WTC11 (cell line): ENCODE data around the gene FAM89B. TPM values are rescaled to one million over a fixed set of nuclear protein-coding genes. Genes with fewer than 3 reads are reported as not detected.
A peak's percentile ranks its signal among the peaks of the same experiment; 100 is the strongest.

Source experiments
- ATAC-seq: fragments of 200-7000 bp; cut with Tn5 transposase; 2 replicates; pipeline ENCODE4 v1.10.0; 2021; ENCODE audit warnings: mild to moderate bottlenecking, moderate library complexity
- CTCF ChIA-PET: fragments of 300-600 bp; sonication (Branson Sonifier 250); formaldehyde crosslinking; loops from one replicate; lab custom pipeline; 2021; ENCODE audit warnings: antibody characterized with exemption; lab: Charles Lee
- POLR2A ChIA-PET: fragments of 350-600 bp; sonication (Branson Sonifier 250); formaldehyde crosslinking; loops from one replicate; lab custom pipeline; 2021; ENCODE audit warnings: antibody characterized with exemption; lab: Charles Lee
- DNase-seq: peaks from one replicate; pipeline ENCODE4 v3.0.0; 2021; ENCODE audit warnings: low spot score
- H3K27ac Mint-ChIP-seq: 2 replicates; pipeline ENCODE4 v1.8.0; 2021; ENCODE audit warnings: mixed read lengths
- H3K27me3 Mint-ChIP-seq: 2 replicates; pipeline ENCODE4 v1.8.0; 2021; ENCODE audit warnings: low read depth, mild to moderate bottlenecking, moderate library complexity, mixed read lengths
- H3K36me3 Mint-ChIP-seq: 2 replicates; pipeline ENCODE4 v1.8.0; 2021; ENCODE audit warnings: mixed read lengths
- H3K4me1 Mint-ChIP-seq: 2 replicates; pipeline ENCODE4 v1.8.0; 2022; ENCODE audit warnings: mixed read lengths
- H3K4me3 Mint-ChIP-seq: 2 replicates; pipeline ENCODE4 v1.8.0; 2021; ENCODE audit warnings: mild to moderate bottlenecking, moderate library complexity, mixed read lengths
- H3K9me3 Mint-ChIP-seq: 2 replicates; pipeline ENCODE4 v1.8.0; 2021; ENCODE audit warnings: mixed read lengths
- AR ChIP-seq: fragments of 250-450 bp; sonication (Bioruptor Pico); IDR thresholded peaks from 2 replicates; pipeline ENCODE4 v1.9.0; 2021; ENCODE audit warnings: mild to moderate bottlenecking
- ATF1 ChIP-seq: sonication (generic); formaldehyde crosslinking; IDR thresholded peaks from 2 replicates; pipeline ENCODE4 v1.8.1; 2023; ENCODE audit warnings: mild to moderate bottlenecking, moderate library complexity, missing genetic modification reagents
- ETV6 ChIP-seq: sonication (generic); formaldehyde crosslinking; IDR thresholded peaks from 2 replicates; pipeline ENCODE4 v1.8.1; 2022; ENCODE audit warnings: mild to moderate bottlenecking, missing genetic modification reagents
- GABPB1 ChIP-seq: sonication (generic); formaldehyde crosslinking; IDR thresholded peaks from 2 replicates; pipeline ENCODE4 v1.8.1; 2023; ENCODE audit warnings: mild to moderate bottlenecking, missing genetic modification reagents
- JAZF1 ChIP-seq: fragments of 250-450 bp; sonication (Bioruptor Pico); IDR thresholded peaks from 2 replicates; pipeline ENCODE4 v1.9.0; 2021; ENCODE audit warnings: moderate library complexity, mild to moderate bottlenecking, inconsistent platforms
- NFYB ChIP-seq: sonication (generic); formaldehyde crosslinking; conservative IDR thresholded peaks from 2 replicates; pipeline ENCODE4 v1.8.0; 2022; ENCODE audit warnings: low read depth, missing genetic modification reagents
- NR1H2 ChIP-seq: sonication (generic); formaldehyde crosslinking; IDR thresholded peaks from 2 replicates; pipeline ENCODE4 v1.9.0; 2021; ENCODE audit warnings: mild to moderate bottlenecking, moderate library complexity, missing genetic modification reagents
- NR3C1 ChIP-seq: sonication (generic); formaldehyde crosslinking; conservative IDR thresholded peaks from 2 replicates; pipeline ENCODE4 v1.8.1; 2023; ENCODE audit warnings: low read depth, mild to moderate bottlenecking, missing genetic modification reagents
- PRRX2 ChIP-seq: fragments of 250-450 bp; sonication (Bioruptor Pico); IDR thresholded peaks from 2 replicates; pipeline ENCODE4 v1.8.0; 2021; ENCODE audit warnings: mild to moderate bottlenecking
- ZMAT4 ChIP-seq: fragments of 250-450 bp; sonication (Bioruptor Pico); IDR thresholded peaks from 2 replicates; pipeline ENCODE4 v1.9.0; 2021; ENCODE audit warnings: mild to moderate bottlenecking
- ZNF138 ChIP-seq: sonication (generic); formaldehyde crosslinking; conservative IDR thresholded peaks from 2 replicates; pipeline ENCODE4 v1.8.1; 2022; ENCODE audit warnings: mild to moderate bottlenecking, moderate library complexity, missing genetic modification reagents
- ZNF263 ChIP-seq: sonication (generic); formaldehyde crosslinking; IDR thresholded peaks from 2 replicates; pipeline ENCODE4 v1.8.1; 2022; ENCODE audit warnings: low read depth, mild to moderate bottlenecking, moderate library complexity, missing genetic modification reagents
- total RNA-seq: library from RNA; stranded (reverse); gene quantifications from 3 replicates; pipeline ENCODE4 v1.2.3, GENCODE V29; 2021
- TF ChIP-seq, protein P1 (sequence below): fragments of 250-450 bp; sonication (Bioruptor Pico); IDR thresholded peaks from 2 replicates; pipeline ENCODE4 v1.8.0; 2021; ENCODE audit warnings: mild to moderate bottlenecking
- TF ChIP-seq, protein P2 (sequence below): sonication (generic); formaldehyde crosslinking; IDR thresholded peaks from 2 replicates; pipeline ENCODE4 v1.8.1; 2023; ENCODE audit warnings: mild to moderate bottlenecking, missing genetic modification reagents
- TF ChIP-seq, protein P3 (sequence below): sonication (generic); formaldehyde crosslinking; conservative IDR thresholded peaks from 2 replicates; pipeline ENCODE4 v1.8.1; 2022; ENCODE audit warnings: mild to moderate bottlenecking, missing genetic modification reagents
- TF ChIP-seq, protein P4 (sequence below): sonication (generic); formaldehyde crosslinking; IDR thresholded peaks from 2 replicates; pipeline ENCODE4 v1.8.1; 2023; ENCODE audit warnings: mild to moderate bottlenecking, moderate library complexity, missing genetic modification reagents
- TF ChIP-seq, protein P5 (sequence below): sonication (generic); formaldehyde crosslinking; IDR thresholded peaks from 2 replicates; pipeline ENCODE4 v1.8.1; 2023; ENCODE audit warnings: mild to moderate bottlenecking, missing genetic modification reagents, moderate library complexity
- TF ChIP-seq, protein P6 (sequence below): sonication (generic); formaldehyde crosslinking; IDR thresholded peaks from 2 replicates; pipeline ENCODE4 v1.8.0; 2022; ENCODE audit warnings: mild to moderate bottlenecking, missing genetic modification reagents
- TF ChIP-seq, protein P7 (sequence below): sonication (generic); formaldehyde crosslinking; IDR thresholded peaks from 2 replicates; pipeline ENCODE4 v1.8.0; 2023; ENCODE audit warnings: missing genetic modification reagents, mild to moderate bottlenecking, borderline replicate concordance

The FAM89B gene
- total RNA-seq, 1 experiment from 2014 or later = 13.3 TPM

DNA sequence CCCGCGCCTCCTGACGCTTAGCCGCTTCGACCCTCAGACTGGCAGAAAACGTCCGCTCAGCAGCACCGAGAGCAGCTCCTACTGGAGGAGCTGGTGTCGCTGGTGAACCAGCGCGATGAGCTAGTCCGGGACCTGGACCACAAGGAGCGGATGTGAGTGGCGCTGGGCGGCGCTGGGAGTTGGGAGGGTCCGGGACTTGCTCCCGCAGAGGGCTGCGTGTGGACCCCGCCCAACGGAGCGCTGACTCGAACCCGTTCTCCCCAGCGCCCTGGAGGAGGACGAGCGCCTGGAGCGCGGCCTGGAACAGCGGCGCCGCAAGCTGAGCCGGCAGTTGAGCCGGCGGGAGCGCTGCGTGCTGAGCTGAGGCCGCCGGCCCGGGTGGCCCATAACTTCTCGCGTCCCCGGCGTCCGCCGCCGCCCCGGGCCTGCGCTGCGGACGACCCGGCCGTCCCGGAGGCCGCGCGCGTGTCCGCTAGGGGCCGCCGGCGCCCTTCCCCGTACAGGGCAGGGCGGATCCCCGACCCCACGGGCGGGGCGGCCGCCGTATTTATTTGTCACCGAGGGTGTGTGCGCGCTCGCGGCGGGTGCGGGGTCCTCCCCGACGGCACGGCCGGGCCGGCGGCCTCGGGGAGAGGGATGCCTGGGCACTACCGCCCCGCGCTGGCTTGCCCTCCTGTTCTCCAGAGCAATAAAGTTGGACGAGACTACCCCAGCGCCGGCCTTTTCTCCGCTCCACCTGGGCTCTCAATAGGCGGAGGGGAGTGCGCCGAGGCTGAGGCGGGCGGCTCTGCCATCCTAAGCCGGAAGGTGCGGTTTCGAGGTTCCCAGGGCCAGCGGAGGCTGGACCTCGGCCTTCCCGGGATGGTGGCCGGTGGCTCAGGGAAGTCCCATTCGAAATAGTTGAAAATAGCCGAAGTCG lies 19.9 kb downstream of the FAM89B start:
- Mint-ChIP-seq H3K9me3 (no peaks in the 10 kb centered on the region), H3K27me3 (peaks cover 55% of the 10 kb centered on the region), H3K36me3 (no peaks in the 10 kb centered on the region), H3K4me1 (peaks cover 28% of the 10 kb centered on the region), H3K4me3 (peak overlapping the region; percentile 65), H3K27ac (no peak overlapping the region)
- ChIA-PET CTCF (interaction anchor here (0.7 to 13.8 kb wide), 32 partner anchors 8 to 690 kb away, joined by 3 to 311 read pairs (median 6); partner anchors contain the start of genes AP5B1, CCDC85B, CFL1 and EHBP1L1), POLR2A (interaction anchor here (0.7 to 2.0 kb wide), 10 partner anchors 15 to 259 kb away, joined by 3 to 7 read pairs (median 4); partner anchors contain the start of genes PCNX3 and SIPA1)
- peak; percentile 79 for DNase-seq
- peak; percentile 69 for ATAC-seq
- TF ChIP-seq ETV6 (CRISPR knock-in tag) = no peak; the same call in 1 of the 2 replicates
- no peak for TF ChIP-seq ZMAT4 (CRISPR knock-in tag)
- TF ChIP-seq, protein P1, sequence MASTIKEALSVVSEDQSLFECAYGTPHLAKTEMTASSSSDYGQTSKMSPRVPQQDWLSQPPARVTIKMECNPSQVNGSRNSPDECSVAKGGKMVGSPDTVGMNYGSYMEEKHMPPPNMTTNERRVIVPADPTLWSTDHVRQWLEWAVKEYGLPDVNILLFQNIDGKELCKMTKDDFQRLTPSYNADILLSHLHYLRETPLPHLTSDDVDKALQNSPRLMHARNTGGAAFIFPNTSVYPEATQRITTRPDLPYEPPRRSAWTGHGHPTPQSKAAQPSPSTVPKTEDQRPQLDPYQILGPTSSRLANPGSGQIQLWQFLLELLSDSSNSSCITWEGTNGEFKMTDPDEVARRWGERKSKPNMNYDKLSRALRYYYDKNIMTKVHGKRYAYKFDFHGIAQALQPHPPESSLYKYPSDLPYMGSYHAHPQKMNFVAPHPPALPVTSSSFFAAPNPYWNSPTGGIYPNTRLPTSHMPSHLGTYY = no peak
- TF ChIP-seq, protein P2, sequence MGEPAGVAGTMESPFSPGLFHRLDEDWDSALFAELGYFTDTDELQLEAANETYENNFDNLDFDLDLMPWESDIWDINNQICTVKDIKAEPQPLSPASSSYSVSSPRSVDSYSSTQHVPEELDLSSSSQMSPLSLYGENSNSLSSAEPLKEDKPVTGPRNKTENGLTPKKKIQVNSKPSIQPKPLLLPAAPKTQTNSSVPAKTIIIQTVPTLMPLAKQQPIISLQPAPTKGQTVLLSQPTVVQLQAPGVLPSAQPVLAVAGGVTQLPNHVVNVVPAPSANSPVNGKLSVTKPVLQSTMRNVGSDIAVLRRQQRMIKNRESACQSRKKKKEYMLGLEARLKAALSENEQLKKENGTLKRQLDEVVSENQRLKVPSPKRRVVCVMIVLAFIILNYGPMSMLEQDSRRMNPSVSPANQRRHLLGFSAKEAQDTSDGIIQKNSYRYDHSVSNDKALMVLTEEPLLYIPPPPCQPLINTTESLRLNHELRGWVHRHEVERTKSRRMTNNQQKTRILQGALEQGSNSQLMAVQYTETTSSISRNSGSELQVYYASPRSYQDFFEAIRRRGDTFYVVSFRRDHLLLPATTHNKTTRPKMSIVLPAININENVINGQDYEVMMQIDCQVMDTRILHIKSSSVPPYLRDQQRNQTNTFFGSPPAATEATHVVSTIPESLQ = no peak
- TF ChIP-seq, protein P3, sequence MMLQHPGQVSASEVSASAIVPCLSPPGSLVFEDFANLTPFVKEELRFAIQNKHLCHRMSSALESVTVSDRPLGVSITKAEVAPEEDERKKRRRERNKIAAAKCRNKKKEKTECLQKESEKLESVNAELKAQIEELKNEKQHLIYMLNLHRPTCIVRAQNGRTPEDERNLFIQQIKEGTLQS (CRISPR knock-in tag) = no peak
- TF ChIP-seq AR (CRISPR knock-in tag) = no peak
- TF ChIP-seq JAZF1 (CRISPR knock-in tag) = no peak
- TF ChIP-seq, protein P4, sequence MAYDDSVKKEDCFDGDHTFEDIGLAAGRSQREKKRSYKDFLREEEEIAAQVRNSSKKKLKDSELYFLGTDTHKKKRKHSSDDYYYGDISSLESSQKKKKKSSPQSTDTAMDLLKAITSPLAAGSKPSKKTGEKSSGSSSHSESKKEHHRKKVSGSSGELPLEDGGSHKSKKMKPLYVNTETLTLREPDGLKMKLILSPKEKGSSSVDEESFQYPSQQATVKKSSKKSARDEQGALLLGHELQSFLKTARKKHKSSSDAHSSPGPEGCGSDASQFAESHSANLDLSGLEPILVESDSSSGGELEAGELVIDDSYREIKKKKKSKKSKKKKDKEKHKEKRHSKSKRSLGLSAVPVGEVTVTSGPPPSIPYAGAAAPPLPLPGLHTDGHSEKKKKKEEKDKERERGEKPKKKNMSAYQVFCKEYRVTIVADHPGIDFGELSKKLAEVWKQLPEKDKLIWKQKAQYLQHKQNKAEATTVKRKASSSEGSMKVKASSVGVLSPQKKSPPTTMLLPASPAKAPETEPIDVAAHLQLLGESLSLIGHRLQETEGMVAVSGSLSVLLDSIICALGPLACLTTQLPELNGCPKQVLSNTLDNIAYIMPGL = peak; percentile 74; the same call in 1 of the 2 replicates
- TF ChIP-seq, protein P5, sequence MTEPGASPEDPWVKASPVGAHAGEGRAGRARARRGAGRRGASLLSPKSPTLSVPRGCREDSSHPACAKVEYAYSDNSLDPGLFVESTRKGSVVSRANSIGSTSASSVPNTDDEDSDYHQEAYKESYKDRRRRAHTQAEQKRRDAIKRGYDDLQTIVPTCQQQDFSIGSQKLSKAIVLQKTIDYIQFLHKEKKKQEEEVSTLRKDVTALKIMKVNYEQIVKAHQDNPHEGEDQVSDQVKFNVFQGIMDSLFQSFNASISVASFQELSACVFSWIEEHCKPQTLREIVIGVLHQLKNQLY (CRISPR knock-in tag) = no peak
- TF ChIP-seq ZNF263 (CRISPR knock-in tag) = no peak
- TF ChIP-seq ZNF138 (CRISPR knock-in tag) = no peak
- TF ChIP-seq, protein P6, sequence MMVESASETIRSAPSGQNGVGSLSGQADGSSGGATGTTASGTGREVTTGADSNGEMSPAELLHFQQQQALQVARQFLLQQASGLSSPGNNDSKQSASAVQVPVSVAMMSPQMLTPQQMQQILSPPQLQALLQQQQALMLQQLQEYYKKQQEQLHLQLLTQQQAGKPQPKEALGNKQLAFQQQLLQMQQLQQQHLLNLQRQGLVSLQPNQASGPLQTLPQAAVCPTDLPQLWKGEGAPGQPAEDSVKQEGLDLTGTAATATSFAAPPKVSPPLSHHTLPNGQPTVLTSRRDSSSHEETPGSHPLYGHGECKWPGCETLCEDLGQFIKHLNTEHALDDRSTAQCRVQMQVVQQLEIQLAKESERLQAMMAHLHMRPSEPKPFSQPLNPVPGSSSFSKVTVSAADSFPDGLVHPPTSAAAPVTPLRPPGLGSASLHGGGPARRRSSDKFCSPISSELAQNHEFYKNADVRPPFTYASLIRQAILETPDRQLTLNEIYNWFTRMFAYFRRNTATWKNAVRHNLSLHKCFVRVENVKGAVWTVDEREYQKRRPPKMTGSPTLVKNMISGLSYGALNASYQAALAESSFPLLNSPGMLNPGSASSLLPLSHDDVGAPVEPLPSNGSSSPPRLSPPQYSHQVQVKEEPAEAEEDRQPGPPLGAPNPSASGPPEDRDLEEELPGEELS (CRISPR knock-in tag) = no peak
- TF ChIP-seq ATF1 (CRISPR knock-in tag) = no peak
- TF ChIP-seq NFYB (CRISPR knock-in tag) = no peak
- no peak for TF ChIP-seq NR1H2 (CRISPR knock-in tag)
- TF ChIP-seq PRRX2 (CRISPR knock-in tag) = no peak
- TF ChIP-seq, protein P7, sequence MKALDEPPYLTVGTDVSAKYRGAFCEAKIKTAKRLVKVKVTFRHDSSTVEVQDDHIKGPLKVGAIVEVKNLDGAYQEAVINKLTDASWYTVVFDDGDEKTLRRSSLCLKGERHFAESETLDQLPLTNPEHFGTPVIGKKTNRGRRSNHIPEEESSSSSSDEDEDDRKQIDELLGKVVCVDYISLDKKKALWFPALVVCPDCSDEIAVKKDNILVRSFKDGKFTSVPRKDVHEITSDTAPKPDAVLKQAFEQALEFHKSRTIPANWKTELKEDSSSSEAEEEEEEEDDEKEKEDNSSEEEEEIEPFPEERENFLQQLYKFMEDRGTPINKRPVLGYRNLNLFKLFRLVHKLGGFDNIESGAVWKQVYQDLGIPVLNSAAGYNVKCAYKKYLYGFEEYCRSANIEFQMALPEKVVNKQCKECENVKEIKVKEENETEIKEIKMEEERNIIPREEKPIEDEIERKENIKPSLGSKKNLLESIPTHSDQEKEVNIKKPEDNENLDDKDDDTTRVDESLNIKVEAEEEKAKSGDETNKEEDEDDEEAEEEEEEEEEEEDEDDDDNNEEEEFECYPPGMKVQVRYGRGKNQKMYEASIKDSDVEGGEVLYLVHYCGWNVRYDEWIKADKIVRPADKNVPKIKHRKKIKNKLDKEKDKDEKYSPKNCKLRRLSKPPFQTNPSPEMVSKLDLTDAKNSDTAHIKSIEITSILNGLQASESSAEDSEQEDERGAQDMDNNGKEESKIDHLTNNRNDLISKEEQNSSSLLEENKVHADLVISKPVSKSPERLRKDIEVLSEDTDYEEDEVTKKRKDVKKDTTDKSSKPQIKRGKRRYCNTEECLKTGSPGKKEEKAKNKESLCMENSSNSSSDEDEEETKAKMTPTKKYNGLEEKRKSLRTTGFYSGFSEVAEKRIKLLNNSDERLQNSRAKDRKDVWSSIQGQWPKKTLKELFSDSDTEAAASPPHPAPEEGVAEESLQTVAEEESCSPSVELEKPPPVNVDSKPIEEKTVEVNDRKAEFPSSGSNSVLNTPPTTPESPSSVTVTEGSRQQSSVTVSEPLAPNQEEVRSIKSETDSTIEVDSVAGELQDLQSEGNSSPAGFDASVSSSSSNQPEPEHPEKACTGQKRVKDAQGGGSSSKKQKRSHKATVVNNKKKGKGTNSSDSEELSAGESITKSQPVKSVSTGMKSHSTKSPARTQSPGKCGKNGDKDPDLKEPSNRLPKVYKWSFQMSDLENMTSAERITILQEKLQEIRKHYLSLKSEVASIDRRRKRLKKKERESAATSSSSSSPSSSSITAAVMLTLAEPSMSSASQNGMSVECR = peak; percentile 36; the same call in 1 of the 2 replicates
- TF ChIP-seq GABPB1 (CRISPR knock-in tag) = no peak
- TF ChIP-seq NR3C1 (CRISPR knock-in tag) = no peak
